CD1c-positive myeloid dendritic cell (primary cell): ENCODE results near the gene PIAS4.
"Not testable (repeated sequence)": the region's sequence is repeated elsewhere in the genome, so short reads cannot be mapped to it uniquely, and the experiment has no call there.

Experiments
- DNase-seq: peaks from one replicate; pipeline ENCODE4 v3.0.0-alpha.2; 2016; ENCODE audit errors: extremely low spot score

Gene PIAS4

DNA sequence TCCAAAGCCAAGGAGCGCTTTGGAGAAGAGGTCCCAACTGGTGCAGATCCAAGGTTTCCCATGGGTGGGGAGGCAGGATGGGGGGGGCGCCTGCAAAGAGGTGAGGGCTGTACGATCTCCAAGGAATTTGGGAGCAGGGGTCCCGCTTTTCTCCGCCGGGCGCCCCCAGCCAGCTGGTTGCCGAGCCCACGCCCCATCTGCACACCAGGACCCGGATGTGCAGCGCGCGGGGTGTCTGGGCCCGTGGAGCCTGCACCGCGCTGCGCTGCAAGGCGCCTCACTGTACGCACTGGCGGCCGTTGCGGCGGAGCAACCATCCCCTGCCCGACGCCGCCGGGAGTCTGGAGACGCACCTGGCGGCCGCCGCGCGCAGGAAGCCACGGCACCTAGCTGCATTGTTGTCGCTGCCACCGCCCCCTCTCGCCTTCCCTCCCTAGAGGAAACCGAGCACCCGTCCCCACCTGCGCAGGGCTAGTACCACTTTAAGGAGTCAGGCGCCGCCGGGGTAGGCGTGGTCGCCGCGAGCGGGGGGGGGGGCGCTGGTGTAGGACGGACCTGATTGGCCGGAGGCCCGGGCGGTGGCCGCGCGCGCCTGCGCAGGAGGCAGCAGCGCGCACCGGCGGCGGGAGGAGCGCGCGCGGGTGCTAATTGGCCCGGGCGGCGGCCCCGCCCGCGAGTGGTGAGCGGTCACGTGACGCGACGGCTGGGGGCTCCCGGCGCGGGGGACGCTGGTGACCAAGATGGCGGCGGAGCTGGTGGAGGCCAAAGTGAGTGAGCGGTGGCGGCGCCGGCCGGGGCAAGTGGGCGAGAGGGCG, at the start of gene PIAS4:
PIAS4 (plus strand) TSS at position 716 of the 815 bp plus-strand sequence; CDS start at position 741, 25 bp downstream.
- peak; percentile 99 for DNase-seq

DNA sequence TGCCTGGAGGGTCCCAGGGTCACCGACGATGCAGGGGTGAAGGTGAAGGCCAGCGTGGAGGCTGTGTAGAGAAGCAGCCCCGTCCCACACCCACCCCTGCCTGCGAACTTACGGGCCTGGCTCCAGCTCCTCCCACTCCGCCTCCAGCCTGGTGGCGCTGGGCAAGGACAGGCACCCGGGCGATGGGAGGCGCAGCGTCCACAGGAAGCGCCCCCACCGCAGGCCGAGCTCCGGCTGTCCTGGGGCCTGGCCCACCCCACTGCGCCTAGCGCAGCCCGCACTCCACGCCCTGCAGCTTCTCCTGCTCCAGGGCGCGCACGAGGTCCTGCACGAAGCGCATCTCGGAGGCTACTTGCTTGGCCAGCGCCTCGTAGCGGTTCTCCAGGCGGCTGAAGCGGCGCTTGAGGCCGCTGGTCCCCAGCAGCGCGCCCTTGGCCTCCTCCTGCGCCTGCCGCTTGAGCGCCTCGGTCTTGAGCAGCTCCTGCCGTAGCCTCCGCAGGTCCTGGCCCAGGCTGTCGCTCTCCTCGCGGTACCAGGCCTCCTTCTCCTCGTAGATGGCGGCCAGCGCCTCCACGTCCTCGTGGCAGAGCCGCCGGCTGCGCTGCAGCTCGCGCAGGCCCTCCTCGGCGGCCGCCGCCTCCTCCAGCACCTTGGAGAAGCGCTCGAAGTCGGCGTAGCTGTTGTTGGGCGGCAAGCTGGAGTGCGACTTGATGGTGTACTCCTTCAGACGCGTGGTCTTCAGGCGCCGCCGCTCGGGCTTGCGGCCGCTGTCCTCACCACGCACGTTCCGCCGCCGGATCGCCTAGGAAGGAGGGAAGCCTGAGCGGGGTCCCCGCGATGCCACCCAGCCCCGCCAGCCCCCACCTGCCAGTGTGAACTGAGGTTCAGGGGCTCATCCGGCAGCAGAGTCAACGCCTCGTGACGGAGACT, 48.4 kb upstream of the PIAS4 start:
- DNase-seq, result no peak

DNA sequence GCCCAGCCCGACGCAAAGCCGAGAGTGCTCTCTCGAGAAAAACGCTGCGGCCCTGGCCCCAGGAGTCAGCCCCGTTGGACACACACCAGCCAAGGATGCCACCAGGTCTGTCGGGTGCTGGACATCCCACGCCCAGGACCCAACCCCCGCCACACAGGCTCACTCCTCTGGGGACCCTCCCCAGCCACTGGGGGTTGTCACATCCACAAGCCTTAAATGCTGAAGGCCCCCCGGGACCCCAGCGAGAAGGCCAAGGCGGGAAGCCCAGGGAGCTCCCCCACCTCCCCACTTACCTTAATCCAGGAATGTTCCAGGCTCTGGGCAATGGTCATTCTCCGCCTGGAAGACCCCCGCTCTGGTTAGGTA, 47.8 kb upstream of the PIAS4 start:
- DNase-seq, result no peak

- no peak for DNase-seq
These were observed 46.5 kb upstream of the PIAS4 start for GRCh38 chr19:3961007-3961406.

- DNase-seq, result no peak
These were observed 43.9 kb upstream of the PIAS4 start for GRCh38 chr19:3963458-3964255.

GRCh38 chr19:3964256-3965194, 43.0 kb upstream of the PIAS4 start:
- DNase-seq, result no peak

- DNase-seq, result no peak
These were observed 41.2 kb upstream of the PIAS4 start for GRCh38 chr19:3966051-3967017.

- DNase-seq, result not testable (repeated sequence)
These were observed 39.6 kb upstream of the PIAS4 start for GRCh38 chr19:3967983-3968382.

GRCh38 chr19:3968556-3969434, 38.7 kb upstream of the PIAS4 start:
- no peak for DNase-seq

DNA sequence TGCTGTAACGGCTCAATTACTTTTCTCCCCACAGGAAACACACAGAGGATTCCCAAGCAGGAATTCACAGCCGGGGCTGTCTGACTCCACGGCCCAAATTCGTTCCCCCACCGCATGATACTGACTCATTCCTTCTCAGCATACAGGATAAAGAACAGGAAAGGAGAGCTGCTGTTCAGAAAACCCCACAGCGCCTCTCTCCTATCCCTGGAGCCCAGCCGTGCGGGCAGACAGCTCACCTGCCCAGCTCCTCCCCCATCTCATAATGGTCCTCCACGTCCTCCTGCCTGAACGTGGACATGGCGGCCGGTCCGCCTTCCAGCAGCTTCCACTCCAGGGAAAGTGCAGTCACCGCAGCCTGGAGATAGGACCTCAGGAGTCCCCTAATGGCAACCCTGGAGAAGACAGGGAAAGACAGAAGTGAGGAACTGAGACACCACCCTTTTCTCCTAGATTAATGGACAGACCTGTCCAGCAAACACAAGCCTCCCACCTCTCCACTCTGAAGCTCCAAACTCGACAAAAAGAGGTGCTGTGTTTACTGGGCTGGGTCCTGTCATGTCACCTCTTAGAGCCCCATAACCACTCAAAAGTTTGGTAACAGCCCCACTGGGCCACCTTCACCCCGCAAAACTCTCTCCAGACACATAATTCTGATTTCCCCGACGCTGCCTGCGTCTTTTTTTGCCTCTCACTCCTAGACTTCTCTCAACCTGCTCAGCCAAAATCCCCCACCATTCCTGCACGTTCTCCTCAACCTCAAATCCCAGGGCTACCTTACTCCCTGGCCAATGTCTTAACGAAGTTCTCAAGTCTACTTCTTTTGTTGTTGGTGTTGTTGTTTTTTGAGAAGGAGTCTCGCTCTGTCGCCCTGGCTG, 37.9 kb upstream of the PIAS4 start:
- DNase-seq, result no peak

GRCh38 chr19:3970313-3970807, 37.2 kb upstream of the PIAS4 start:
- DNase-seq, result no peak

DNA sequence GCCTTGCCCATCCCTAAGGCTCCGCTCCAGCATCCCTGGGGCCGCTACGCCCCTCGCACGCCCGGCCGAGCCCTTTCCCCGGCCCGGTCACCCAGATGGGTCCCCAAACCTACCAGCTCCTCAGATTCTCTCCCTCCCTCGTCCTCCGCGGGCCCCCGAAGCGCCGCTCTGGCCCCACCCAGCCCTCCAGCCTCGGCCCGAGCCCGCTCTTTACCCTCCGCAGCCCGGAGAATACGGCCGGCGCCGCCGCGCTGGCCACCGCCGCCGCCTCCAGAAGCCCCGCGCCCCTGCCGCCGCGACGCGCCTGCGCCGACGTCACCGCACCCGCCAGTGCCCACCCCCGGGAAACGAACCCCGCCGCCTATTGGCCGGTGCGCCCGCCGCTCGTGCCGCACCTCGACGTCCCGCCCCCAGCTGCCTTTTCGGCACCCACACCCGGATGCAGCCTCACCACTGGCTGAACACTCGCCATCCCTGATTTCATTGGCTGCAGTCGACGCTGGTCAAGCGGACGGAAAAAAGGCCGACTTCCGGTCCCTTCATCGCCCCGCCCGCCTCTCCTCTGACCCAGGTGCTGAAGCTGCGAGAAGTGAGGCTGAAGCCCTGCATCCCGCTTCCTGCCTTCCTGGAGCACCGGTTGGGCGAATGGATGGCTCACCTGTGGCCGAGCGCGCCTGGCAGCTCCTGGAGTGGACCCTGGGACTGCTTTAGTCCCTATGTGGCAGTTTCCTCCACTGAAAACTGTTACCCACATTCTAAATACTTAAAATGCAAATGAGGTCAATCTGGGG, 36.5 kb upstream of the PIAS4 start, which contains the start of gene DAPK3:
DAPK3 (minus strand) TSS at position 292 of the 791 bp plus-strand sequence. CDS start 1,364 bp downstream, outside the sequence.
- peak; percentile 97 for DNase-seq

DNA sequence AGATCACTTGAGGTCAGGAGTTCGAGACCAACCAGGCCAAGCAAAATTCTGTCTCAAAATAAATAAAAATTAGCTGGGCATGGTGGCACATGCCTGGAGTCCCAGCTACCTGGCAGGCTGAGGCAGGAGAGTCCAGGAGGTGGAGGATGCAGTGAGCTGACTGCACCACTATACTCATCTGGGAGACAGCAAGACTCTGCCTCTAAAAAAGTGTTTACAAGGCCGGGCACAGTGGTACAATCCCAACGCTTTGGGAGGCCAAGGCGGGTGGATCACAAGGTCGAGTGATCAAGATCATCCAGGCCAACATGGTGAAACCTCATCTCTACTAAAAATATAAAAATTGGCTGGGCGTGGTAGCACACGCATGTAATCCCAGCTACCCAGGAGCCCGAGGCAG, 32.4 kb upstream of the PIAS4 start:
- no peak for DNase-seq

DNA sequence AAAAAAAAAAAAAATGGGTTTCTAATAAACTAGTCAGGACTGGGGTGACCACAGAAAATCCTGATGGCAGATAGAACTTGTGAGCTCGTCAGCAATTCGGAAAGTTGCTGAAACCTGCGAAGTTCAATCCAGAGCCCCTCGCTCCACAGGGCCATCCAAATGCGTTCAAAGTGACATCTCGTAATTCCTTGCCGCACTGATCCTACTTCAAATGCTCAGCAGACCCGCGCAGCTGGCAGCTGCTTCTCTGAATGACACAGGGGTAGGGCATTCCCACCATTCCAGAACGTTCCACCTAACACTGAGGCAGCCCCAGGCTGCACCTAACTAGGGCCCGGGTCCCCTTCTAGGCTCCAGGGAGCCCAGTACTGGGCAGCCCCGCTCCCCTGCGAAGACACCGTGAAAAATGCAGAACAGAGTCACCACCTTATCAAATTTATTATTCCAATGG, 31.9 kb upstream of the PIAS4 start:
- no peak for DNase-seq

DNA sequence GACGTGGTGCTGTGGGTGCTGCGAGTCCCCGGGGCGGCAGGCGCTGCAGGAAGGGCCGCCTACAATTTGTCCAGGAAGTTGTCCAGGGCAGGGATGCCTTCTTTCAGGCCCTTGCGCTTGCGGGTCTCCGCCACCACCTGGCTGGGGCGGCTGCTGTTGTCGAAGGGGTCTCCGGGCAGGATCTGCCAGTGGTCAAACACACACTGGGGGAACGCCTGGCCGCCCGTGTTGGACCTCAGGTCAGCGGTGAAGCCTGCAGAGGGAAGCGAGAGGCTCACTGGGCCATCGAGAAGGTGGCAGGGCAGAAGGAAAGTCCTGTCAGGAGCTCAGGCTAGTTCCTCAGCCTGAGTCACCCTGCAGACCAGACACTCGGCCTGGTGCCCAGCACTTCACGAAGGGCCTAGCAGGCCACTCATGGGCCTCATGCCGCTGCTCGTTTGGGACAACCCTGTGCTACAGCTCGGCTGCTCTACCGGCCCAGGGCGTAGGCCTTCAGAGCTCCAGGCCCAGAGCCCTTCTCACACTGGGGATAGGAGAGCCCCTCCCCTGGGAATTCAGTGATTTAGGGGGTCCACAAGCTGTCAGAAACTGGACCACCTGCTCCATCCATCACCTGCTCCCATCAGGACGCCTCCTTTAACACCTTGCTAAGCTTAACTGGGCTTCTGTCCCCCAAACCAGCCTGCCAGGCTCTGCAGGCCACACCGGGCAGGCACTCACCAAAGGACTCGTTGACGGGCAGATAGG, 30.9 kb upstream of the PIAS4 start:
- no peak for DNase-seq
